WTC11 (cell line): Measurements from ENCODE around the gene SLC6A4. TPM values are rescaled to one million over a fixed set of nuclear protein-coding genes. Genes with fewer than 3 reads are reported as not detected.

Experiments
- ATAC-seq: fragments of 200-7000 bp; cut with Tn5 transposase; 2 replicates; pipeline ENCODE4 v1.10.0; 2021; ENCODE audit warnings: mild to moderate bottlenecking, moderate library complexity
- CTCF ChIA-PET: fragments of 300-600 bp; sonication (Branson Sonifier 250); formaldehyde crosslinking; loops from one replicate; lab custom pipeline; 2021; ENCODE audit warnings: antibody characterized with exemption; lab: Charles Lee
- POLR2A ChIA-PET: fragments of 350-600 bp; sonication (Branson Sonifier 250); formaldehyde crosslinking; loops from one replicate; lab custom pipeline; 2021; ENCODE audit warnings: antibody characterized with exemption; lab: Charles Lee
- DNase-seq: peaks from one replicate; pipeline ENCODE4 v3.0.0; 2021; ENCODE audit warnings: low spot score
- H3K27ac Mint-ChIP-seq: 2 replicates; pipeline ENCODE4 v1.8.0; 2021; ENCODE audit warnings: mixed read lengths
- H3K27me3 Mint-ChIP-seq: 2 replicates; pipeline ENCODE4 v1.8.0; 2021; ENCODE audit warnings: low read depth, mild to moderate bottlenecking, moderate library complexity, mixed read lengths
- H3K36me3 Mint-ChIP-seq: 2 replicates; pipeline ENCODE4 v1.8.0; 2021; ENCODE audit warnings: mixed read lengths
- H3K4me1 Mint-ChIP-seq: 2 replicates; pipeline ENCODE4 v1.8.0; 2022; ENCODE audit warnings: mixed read lengths
- H3K4me3 Mint-ChIP-seq: 2 replicates; pipeline ENCODE4 v1.8.0; 2021; ENCODE audit warnings: mild to moderate bottlenecking, moderate library complexity, mixed read lengths
- H3K9me3 Mint-ChIP-seq: 2 replicates; pipeline ENCODE4 v1.8.0; 2021; ENCODE audit warnings: mixed read lengths
- ATF1 ChIP-seq: sonication (generic); formaldehyde crosslinking; IDR thresholded peaks from 2 replicates; pipeline ENCODE4 v1.8.1; 2023; ENCODE audit warnings: mild to moderate bottlenecking, moderate library complexity, missing genetic modification reagents
- CREM ChIP-seq: sonication (generic); formaldehyde crosslinking; IDR thresholded peaks from 2 replicates; pipeline ENCODE4 v1.8.1; 2022; ENCODE audit warnings: mild to moderate bottlenecking, missing genetic modification reagents, moderate library complexity
- ELF4 ChIP-seq: sonication (generic); formaldehyde crosslinking; IDR thresholded peaks from 2 replicates; pipeline ENCODE4 v1.8.1; 2022; ENCODE audit warnings: low read depth, mild to moderate bottlenecking, moderate library complexity, missing genetic modification reagents
- ETV6 ChIP-seq: sonication (generic); formaldehyde crosslinking; IDR thresholded peaks from 2 replicates; pipeline ENCODE4 v1.8.1; 2022; ENCODE audit warnings: mild to moderate bottlenecking, missing genetic modification reagents
- FOXK1 ChIP-seq: sonication (generic); formaldehyde crosslinking; IDR thresholded peaks from 2 replicates; pipeline ENCODE4 v1.8.0; 2022; ENCODE audit warnings: mild to moderate bottlenecking, moderate library complexity, missing genetic modification reagents
- GRHL2 ChIP-seq: fragments of 250-450 bp; sonication (Bioruptor Pico); IDR thresholded peaks from 2 replicates; pipeline ENCODE4 v1.8.0; 2022; ENCODE audit warnings: mild to moderate bottlenecking, moderate library complexity; ENCODE audit not compliant: insufficient replicate concordance, severe bottlenecking
- IRF2 ChIP-seq: sonication (generic); formaldehyde crosslinking; IDR thresholded peaks from 2 replicates; pipeline ENCODE4 v1.8.0; 2022; ENCODE audit warnings: low read depth, missing genetic modification reagents, borderline replicate concordance
- NFATC4 ChIP-seq: fragments of 250-450 bp; sonication (Bioruptor Pico); IDR thresholded peaks from 2 replicates; pipeline ENCODE4 v1.9.0; 2021; ENCODE audit warnings: mild to moderate bottlenecking
- NR2C2 ChIP-seq: sonication (generic); formaldehyde crosslinking; IDR thresholded peaks from 2 replicates; pipeline ENCODE4 v1.8.0; 2022; ENCODE audit warnings: mild to moderate bottlenecking, missing genetic modification reagents
- NR3C1 ChIP-seq: sonication (generic); formaldehyde crosslinking; conservative IDR thresholded peaks from 2 replicates; pipeline ENCODE4 v1.8.1; 2023; ENCODE audit warnings: low read depth, mild to moderate bottlenecking, missing genetic modification reagents
- TEAD4 ChIP-seq: sonication (generic); formaldehyde crosslinking; IDR thresholded peaks from 2 replicates; pipeline ENCODE4 v1.8.0; 2022; ENCODE audit warnings: mild to moderate bottlenecking, missing genetic modification reagents
- ZNF121 ChIP-seq: sonication (generic); formaldehyde crosslinking; IDR thresholded peaks from 2 replicates; pipeline ENCODE4 v1.8.0; 2023; ENCODE audit warnings: missing genetic modification reagents
- ZNF219 ChIP-seq: sonication (generic); formaldehyde crosslinking; IDR thresholded peaks from 2 replicates; pipeline ENCODE4 v1.8.0; 2023; ENCODE audit warnings: missing genetic modification reagents, mild to moderate bottlenecking, borderline replicate concordance
- ZNF232 ChIP-seq: sonication (generic); formaldehyde crosslinking; IDR thresholded peaks from 2 replicates; pipeline ENCODE4 v1.8.0; 2022; ENCODE audit warnings: mild to moderate bottlenecking, missing genetic modification reagents
- ZNF263 ChIP-seq: sonication (generic); formaldehyde crosslinking; IDR thresholded peaks from 2 replicates; pipeline ENCODE4 v1.8.1; 2022; ENCODE audit warnings: low read depth, mild to moderate bottlenecking, moderate library complexity, missing genetic modification reagents
- ZNF416 ChIP-seq: fragments of 250-450 bp; sonication (Bioruptor Pico); IDR thresholded peaks from 2 replicates; pipeline ENCODE4 v1.9.0; 2021; ENCODE audit warnings: mild to moderate bottlenecking, inconsistent platforms
- total RNA-seq: library from RNA; stranded (reverse); gene quantifications from 3 replicates; pipeline ENCODE4 v1.2.3, GENCODE V29; 2021
- TF ChIP-seq, protein P1 (sequence below): sonication (generic); formaldehyde crosslinking; conservative IDR thresholded peaks from 2 replicates; pipeline ENCODE4 v1.8.1; 2022; ENCODE audit warnings: mild to moderate bottlenecking, missing genetic modification reagents
- TF ChIP-seq, protein P2 (sequence below): sonication (generic); formaldehyde crosslinking; IDR thresholded peaks from 2 replicates; pipeline ENCODE4 v1.8.1; 2022; ENCODE audit warnings: low read depth, mild to moderate bottlenecking, moderate library complexity, missing genetic modification reagents, borderline replicate concordance
- TF ChIP-seq, protein P3 (sequence below): sonication (generic); formaldehyde crosslinking; IDR thresholded peaks from 2 replicates; pipeline ENCODE4 v1.8.1; 2022; ENCODE audit warnings: mild to moderate bottlenecking, missing genetic modification reagents, moderate library complexity, borderline replicate concordance
- TF ChIP-seq, protein P4 (sequence below): sonication (generic); formaldehyde crosslinking; IDR thresholded peaks from 2 replicates; pipeline ENCODE4 v1.8.0; 2022; ENCODE audit warnings: missing genetic modification reagents
- TF ChIP-seq, protein P5 (sequence below): fragments of 250-450 bp; sonication (Bioruptor Pico); IDR thresholded peaks from 2 replicates; pipeline ENCODE4 v1.9.0; 2021; ENCODE audit warnings: moderate library complexity, mild to moderate bottlenecking, inconsistent platforms, borderline replicate concordance
- TF ChIP-seq, protein P6 (sequence below): fragments of 250-450 bp; sonication (Bioruptor Pico); IDR thresholded peaks from 2 replicates; pipeline ENCODE4 v1.8.0; 2021; ENCODE audit warnings: mild to moderate bottlenecking

SLC6A4 gene
- total RNA-seq, 1 experiment from 2014 or later = 0.13 TPM

DNA sequence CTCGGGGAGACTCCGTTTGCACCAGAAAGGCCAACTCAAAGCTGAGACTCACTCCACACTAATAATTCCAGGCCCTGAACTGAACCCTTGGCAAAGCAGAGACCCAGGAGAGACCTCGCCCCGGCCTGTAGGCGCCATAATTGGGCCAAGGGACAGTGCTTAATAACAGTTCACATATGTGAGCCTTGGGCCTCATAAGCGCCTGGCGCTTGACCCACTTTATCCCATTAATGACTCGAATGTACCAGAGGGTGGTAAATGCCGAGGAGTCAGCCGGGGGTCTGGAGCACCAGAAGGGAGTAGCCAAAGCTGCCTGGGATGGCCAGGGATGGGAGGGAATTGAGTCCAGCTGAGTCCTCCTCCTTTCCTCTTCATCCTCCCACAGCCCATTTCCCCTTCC, 24.6 kb downstream of the SLC6A4 start:
- no peaks in the 10 kb centered on the region for H3K9me3 Mint-ChIP-seq
- no peak overlapping the region for H3K27ac Mint-ChIP-seq
- TF ChIP-seq NFATC4 (CRISPR knock-in tag) (no peak), ZNF232 (CRISPR knock-in tag) (no peak), ELF4 (CRISPR knock-in tag) (no peak), ETV6 (CRISPR knock-in tag) (no peak)
- TF ChIP-seq, protein P1, sequence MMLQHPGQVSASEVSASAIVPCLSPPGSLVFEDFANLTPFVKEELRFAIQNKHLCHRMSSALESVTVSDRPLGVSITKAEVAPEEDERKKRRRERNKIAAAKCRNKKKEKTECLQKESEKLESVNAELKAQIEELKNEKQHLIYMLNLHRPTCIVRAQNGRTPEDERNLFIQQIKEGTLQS (CRISPR knock-in tag) = no peak
- H3K36me3 Mint-ChIP-seq = no peaks in the 10 kb centered on the region
- H3K27me3 Mint-ChIP-seq = no peaks in the 10 kb centered on the region
- no peak overlapping the region for H3K4me3 Mint-ChIP-seq
- ChIA-PET POLR2A (no interaction called here), CTCF (interaction anchor here (1.7 kb wide), 1 partner anchor 26 kb away, joined by 4 read pairs; no protein-coding TSS in a partner anchor)
- no peaks in the 10 kb centered on the region for H3K4me1 Mint-ChIP-seq
- no peak for ATAC-seq
- DNase-seq = no peak

DNA sequence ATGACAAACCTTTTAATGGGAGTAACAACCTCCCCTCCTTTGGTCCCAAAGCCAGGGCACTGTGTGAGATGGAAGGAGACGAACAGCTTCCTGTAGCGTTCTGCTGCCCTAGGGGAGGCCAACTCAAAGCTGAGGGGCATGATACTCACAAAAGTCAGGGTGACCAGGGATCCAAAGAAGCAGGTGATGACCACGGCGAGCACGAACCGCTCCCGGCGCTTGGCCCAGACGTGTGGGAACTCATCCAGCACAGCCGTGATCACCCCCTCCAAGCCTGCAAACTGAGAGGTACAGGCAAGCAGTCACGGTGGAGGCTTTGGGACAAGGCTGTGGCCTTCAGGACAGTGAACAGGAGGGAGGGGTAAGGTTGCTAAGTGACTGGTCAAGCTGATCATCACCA, 25.1 kb downstream of the SLC6A4 start:
- ATAC-seq (no peak), DNase-seq (no peak)
- Mint-ChIP-seq H3K9me3 (no peaks in the 10 kb centered on the region), H3K4me3 (no peak overlapping the region), H3K27me3 (no peaks in the 10 kb centered on the region), H3K4me1 (no peaks in the 10 kb centered on the region), H3K27ac (no peak overlapping the region), H3K36me3 (no peaks in the 10 kb centered on the region)
- POLR2A ChIA-PET = interaction anchor here (0.7 kb wide), 1 partner anchor 400 kb away, joined by 6 read pairs; no protein-coding TSS in a partner anchor
- TF ChIP-seq, protein P2, sequence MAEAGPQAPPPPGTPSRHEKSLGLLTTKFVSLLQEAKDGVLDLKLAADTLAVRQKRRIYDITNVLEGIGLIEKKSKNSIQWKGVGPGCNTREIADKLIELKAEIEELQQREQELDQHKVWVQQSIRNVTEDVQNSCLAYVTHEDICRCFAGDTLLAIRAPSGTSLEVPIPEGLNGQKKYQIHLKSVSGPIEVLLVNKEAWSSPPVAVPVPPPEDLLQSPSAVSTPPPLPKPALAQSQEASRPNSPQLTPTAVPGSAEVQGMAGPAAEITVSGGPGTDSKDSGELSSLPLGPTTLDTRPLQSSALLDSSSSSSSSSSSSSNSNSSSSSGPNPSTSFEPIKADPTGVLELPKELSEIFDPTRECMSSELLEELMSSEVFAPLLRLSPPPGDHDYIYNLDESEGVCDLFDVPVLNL (CRISPR knock-in tag) = no peak
- TF ChIP-seq IRF2 (no peak), GRHL2 (no peak), ZNF219 (CRISPR knock-in tag) (no peak), ZNF263 (CRISPR knock-in tag) (no peak), ATF1 (no peak), FOXK1 (CRISPR knock-in tag) (no peak), NR2C2 (CRISPR knock-in tag) (no peak), ZNF121 (no peak), CREM (no peak), TEAD4 (CRISPR knock-in tag) (no peak), ZNF416 (no peak), ETV6 (CRISPR knock-in tag) (no peak), NR3C1 (CRISPR knock-in tag) (no peak)
- TF ChIP-seq, protein P3, sequence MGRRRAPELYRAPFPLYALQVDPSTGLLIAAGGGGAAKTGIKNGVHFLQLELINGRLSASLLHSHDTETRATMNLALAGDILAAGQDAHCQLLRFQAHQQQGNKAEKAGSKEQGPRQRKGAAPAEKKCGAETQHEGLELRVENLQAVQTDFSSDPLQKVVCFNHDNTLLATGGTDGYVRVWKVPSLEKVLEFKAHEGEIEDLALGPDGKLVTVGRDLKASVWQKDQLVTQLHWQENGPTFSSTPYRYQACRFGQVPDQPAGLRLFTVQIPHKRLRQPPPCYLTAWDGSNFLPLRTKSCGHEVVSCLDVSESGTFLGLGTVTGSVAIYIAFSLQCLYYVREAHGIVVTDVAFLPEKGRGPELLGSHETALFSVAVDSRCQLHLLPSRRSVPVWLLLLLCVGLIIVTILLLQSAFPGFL (CRISPR knock-in tag) = no peak
- TF ChIP-seq, protein P4, sequence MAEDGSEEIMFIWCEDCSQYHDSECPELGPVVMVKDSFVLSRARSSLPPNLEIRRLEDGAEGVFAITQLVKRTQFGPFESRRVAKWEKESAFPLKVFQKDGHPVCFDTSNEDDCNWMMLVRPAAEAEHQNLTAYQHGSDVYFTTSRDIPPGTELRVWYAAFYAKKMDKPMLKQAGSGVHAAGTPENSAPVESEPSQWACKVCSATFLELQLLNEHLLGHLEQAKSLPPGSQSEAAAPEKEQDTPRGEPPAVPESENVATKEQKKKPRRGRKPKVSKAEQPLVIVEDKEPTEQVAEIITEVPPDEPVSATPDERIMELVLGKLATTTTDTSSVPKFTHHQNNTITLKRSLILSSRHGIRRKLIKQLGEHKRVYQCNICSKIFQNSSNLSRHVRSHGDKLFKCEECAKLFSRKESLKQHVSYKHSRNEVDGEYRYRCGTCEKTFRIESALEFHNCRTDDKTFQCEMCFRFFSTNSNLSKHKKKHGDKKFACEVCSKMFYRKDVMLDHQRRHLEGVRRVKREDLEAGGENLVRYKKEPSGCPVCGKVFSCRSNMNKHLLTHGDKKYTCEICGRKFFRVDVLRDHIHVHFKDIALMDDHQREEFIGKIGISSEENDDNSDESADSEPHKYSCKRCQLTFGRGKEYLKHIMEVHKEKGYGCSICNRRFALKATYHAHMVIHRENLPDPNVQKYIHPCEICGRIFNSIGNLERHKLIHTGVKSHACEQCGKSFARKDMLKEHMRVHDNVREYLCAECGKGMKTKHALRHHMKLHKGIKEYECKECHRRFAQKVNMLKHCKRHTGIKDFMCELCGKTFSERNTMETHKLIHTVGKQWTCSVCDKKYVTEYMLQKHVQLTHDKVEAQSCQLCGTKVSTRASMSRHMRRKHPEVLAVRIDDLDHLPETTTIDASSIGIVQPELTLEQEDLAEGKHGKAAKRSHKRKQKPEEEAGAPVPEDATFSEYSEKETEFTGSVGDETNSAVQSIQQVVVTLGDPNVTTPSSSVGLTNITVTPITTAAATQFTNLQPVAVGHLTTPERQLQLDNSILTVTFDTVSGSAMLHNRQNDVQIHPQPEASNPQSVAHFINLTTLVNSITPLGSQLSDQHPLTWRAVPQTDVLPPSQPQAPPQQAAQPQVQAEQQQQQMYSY (CRISPR knock-in tag) = no peak
- TF ChIP-seq, protein P5, sequence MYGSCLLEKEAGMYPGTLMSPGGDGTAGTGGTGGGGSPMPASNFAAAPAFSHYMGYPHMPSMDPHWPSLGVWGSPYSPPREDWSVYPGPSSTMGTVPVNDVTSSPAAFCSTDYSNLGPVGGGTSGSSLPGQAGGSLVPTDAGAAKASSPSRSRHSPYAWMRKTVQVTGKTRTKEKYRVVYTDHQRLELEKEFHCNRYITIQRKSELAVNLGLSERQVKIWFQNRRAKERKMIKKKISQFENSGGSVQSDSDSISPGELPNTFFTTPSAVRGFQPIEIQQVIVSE = no peak
- TF ChIP-seq, protein P6, sequence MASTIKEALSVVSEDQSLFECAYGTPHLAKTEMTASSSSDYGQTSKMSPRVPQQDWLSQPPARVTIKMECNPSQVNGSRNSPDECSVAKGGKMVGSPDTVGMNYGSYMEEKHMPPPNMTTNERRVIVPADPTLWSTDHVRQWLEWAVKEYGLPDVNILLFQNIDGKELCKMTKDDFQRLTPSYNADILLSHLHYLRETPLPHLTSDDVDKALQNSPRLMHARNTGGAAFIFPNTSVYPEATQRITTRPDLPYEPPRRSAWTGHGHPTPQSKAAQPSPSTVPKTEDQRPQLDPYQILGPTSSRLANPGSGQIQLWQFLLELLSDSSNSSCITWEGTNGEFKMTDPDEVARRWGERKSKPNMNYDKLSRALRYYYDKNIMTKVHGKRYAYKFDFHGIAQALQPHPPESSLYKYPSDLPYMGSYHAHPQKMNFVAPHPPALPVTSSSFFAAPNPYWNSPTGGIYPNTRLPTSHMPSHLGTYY = no peak
- CTCF ChIA-PET = interaction anchor here (0.9 kb wide), 1 partner anchor 10 kb away, joined by 3 read pairs; no protein-coding TSS in a partner anchor
